Activated T-helper 2 cell treated with anti-CD3 and anti-CD28 coated beads, Interferon-gamma antibody, Interleukin-2, Interleukin-4, amounts not matched to agents 10 μg/mL and 5 μg/mL and 100 μg/mL, durations not matched to agents 14 hours and 24 hours and 36 hours (primary cell): ENCODE measurements around the gene DOK1. TPM values are rescaled to one million over a fixed set of nuclear protein-coding genes. Genes with fewer than 3 reads are reported as not detected.

ENCODE experiments used
- DNase-seq: peaks from one replicate; pipeline ENCODE4 v3.0.0; 2021; ENCODE audit warnings: low spot score
- H3K27ac Mint-ChIP-seq: one replicate; pipeline ENCODE4 v1.8.0; 2021; ENCODE audit warnings: mixed read lengths
- H3K27me3 Mint-ChIP-seq: one replicate; pipeline ENCODE4 v1.8.0; 2021; ENCODE audit warnings: low read depth, mixed read lengths
- H3K36me3 Mint-ChIP-seq: one replicate; pipeline ENCODE4 v1.8.0; 2021; ENCODE audit warnings: low read depth, mixed read lengths
- H3K4me1 Mint-ChIP-seq: one replicate; pipeline ENCODE4 v1.8.0; 2021; ENCODE audit warnings: low read depth, mixed read lengths
- H3K4me3 Mint-ChIP-seq: one replicate; pipeline ENCODE4 v1.8.0; 2021; ENCODE audit warnings: low read depth, mild to moderate bottlenecking, moderate library complexity, mixed read lengths
- H3K9me3 Mint-ChIP-seq: one replicate; pipeline ENCODE4 v1.8.0; 2021; ENCODE audit warnings: mixed read lengths
- intact Hi-C: fragments of 100-400 bp; cut with micrococcal nuclease; formaldehyde crosslinking; loops from one replicate; pipeline ENCODE4 v1.15.1; 2023
- total RNA-seq: library from RNA; stranded (reverse); gene quantifications from 2 replicates; pipeline ENCODE4 v1.2.3, GENCODE V29; 2022

Gene DOK1
- total RNA-seq, 1 donor from 2014 or later = 41.4 TPM

DNA sequence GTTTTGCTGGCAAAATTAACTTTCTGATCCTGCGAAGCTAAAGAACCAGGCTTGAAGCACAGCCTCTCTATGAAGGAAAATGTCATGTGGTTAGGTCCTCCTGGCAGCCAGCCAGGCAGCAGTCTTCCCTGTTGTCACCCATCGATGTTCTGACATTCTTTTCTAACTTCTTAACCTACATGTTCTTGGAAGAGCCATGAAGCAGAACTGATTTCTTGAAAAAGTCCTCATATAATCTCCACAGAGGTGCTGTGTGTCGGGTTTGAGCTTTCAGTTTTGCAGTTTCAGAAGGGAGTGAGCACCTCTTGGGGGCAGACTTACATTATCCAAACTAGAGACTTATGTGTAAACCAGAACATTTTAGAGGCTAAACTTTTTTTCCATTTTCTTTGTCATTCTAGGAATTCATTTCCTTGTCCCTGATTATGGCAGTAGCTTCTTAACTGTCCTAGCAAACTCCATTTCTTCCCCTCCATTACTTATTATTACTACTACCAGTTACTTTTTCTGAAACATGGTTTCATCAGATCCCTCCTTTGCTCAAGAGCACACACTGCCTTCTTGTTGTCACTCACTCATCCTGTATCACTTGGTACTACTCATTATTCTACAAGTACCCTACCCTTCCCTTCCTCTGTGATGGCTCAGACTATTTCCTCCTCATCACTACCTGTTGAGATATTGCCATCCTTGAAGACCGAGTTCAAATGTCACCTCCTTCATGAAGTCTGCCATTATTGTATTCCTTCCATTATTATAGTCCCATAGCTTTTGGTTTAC is 31.1 kb downstream of the DOK1 start:
- no peaks in the 10 kb centered on the region for H3K9me3 Mint-ChIP-seq
- peaks cover 8% of the 10 kb centered on the region for H3K27me3 Mint-ChIP-seq
- H3K4me3 Mint-ChIP-seq = peak overlapping the region; percentile 68
- intact Hi-C loops = loop anchor here (1.0 to 2.0 kb wide), 3 partner anchors 8 to 31 kb away; partner anchors contain the start of gene DOK1
- peak overlapping the region; percentile 68 for H3K27ac Mint-ChIP-seq
- peaks cover 35% of the 10 kb centered on the region for H3K4me1 Mint-ChIP-seq
- DNase-seq = no peak
- no peaks in the 10 kb centered on the region for H3K36me3 Mint-ChIP-seq

GRCh38 chr2:74587664-74588277 is 33.3 kb downstream of the DOK1 start:
- no peaks in the 10 kb centered on the region for H3K36me3 Mint-ChIP-seq
- peak overlapping the region; percentile 59 for H3K27ac Mint-ChIP-seq
- peaks cover 15% of the 10 kb centered on the region for H3K27me3 Mint-ChIP-seq
- peak; percentile 61 for DNase-seq
- no peaks in the 10 kb centered on the region for H3K9me3 Mint-ChIP-seq
- no peak overlapping the region for H3K4me3 Mint-ChIP-seq
- intact Hi-C loops = loop anchor here (1.0 kb wide), 2 partner anchors 58 to 104 kb away; partner anchors contain the start of genes AUP1, HTRA2 and TTC31
- H3K4me1 Mint-ChIP-seq = peaks cover 35% of the 10 kb centered on the region

DNA sequence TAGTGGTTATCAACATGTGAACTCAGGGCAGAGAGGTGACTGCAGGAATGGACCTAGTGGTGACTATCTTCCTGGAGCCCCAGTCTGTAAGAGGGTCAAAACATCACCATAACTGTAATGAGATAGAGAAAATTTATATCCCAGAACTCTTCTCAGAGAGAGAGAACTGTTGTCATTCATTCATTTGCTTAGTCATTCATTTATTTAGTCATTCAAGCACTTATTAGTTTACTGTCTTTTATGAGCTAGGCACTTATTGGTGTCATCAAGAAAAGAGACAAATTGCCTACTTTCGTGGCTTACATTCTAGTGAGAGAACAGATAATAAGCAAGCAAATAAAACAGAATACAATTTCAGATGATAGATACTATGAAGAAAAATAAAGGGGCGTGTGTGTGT is 34.1 kb downstream of the DOK1 start:
- H3K4me3 Mint-ChIP-seq = no peak overlapping the region
- peaks cover 18% of the 10 kb centered on the region for H3K27me3 Mint-ChIP-seq
- DNase-seq = no peak
- no peak overlapping the region for H3K27ac Mint-ChIP-seq
- no peaks in the 10 kb centered on the region for H3K9me3 Mint-ChIP-seq
- H3K4me1 Mint-ChIP-seq = peaks cover 32% of the 10 kb centered on the region
- intact Hi-C loops = no loop called here
- no peaks in the 10 kb centered on the region for H3K36me3 Mint-ChIP-seq

DNA sequence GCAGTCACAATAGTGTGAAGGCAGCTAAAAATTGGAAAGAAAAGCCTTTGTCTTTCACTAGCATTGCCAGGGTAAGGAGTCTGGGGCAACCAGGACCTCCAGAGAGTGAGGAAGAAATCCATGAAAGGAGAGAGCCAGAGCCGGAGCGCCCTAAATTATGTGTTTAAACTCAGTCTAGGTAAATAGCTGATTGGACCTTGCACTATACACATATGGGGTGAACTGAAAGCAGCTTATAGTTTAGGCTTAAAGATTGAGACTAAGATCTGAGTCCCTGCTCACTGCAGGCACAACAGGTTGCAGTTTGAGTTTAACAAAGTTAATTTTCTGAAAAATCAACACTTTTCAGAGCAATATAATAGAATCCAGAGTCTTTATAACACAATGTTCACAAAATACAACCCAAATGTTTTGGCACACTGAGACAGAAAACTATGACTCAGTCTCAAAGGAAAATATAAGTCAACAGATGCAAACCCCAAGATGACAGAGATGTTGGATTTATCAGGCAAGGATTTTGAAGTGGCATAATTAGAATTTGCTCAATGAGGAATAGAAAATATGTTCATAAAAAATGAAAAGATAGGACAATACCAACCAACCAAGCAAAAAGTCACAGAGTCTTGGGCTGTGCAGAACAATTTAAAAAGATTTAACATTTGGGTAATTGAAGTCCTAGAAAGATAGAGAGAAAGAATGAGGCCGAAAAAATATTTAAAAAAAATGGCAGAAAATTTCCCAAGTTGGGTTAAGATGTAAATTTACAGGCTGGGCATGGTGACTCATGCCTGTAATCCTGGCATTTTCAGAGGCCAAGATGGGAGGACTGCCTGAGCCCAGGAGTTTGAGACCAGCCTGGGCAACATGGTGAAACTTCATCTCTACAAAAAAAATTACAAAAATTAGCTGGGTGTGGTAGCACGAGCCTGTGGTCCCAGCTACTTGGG is 39.6 kb downstream of the DOK1 start:
- peaks cover 34% of the 10 kb centered on the region for H3K27me3 Mint-ChIP-seq
- H3K4me3 Mint-ChIP-seq = no peak overlapping the region
- no peak overlapping the region for H3K27ac Mint-ChIP-seq
- H3K9me3 Mint-ChIP-seq = no peaks in the 10 kb centered on the region
- DNase-seq = no peak
- peaks cover 10% of the 10 kb centered on the region for H3K4me1 Mint-ChIP-seq
- no peaks in the 10 kb centered on the region for H3K36me3 Mint-ChIP-seq
- intact Hi-C loops = no loop called here

GRCh38 chr2:74596584-74596983 is 42.1 kb downstream of the DOK1 start:
- peaks cover 10% of the 10 kb centered on the region for H3K4me1 Mint-ChIP-seq
- H3K27ac Mint-ChIP-seq = no peak overlapping the region
- no peaks in the 10 kb centered on the region for H3K9me3 Mint-ChIP-seq
- H3K4me3 Mint-ChIP-seq = no peak overlapping the region
- peaks cover 40% of the 10 kb centered on the region for H3K27me3 Mint-ChIP-seq
- H3K36me3 Mint-ChIP-seq = no peaks in the 10 kb centered on the region
- DNase-seq = no peak
- intact Hi-C loops = no loop called here

- intact Hi-C loops = no loop called here
- no peak overlapping the region for H3K27ac Mint-ChIP-seq
- no peaks in the 10 kb centered on the region for H3K9me3 Mint-ChIP-seq
- no peak for DNase-seq
- no peaks in the 10 kb centered on the region for H3K36me3 Mint-ChIP-seq
- peaks cover 44% of the 10 kb centered on the region for H3K27me3 Mint-ChIP-seq
- H3K4me1 Mint-ChIP-seq = peaks cover 11% of the 10 kb centered on the region
- H3K4me3 Mint-ChIP-seq = no peak overlapping the region
Measured at GRCh38 chr2:74597410-74597809, 42.9 kb downstream of the DOK1 start.

DNA sequence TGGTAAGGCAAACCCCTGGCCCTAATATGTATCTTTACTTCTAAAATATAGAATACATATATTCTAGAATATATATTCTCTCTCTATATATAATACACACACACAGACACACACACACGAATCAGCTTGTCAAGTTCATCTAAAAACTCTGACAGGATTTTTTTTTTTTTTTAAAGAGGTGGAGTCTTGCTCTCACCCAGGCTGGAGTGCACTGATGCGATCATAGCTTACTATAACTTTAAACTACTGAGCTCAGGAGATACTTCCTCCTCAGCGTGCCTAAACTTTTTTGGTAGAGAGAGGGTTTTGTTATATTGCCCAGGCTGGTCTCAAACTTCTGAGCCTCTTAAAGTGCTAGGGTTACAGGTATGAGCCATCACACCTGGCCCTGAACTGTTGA is 45.2 kb downstream of the DOK1 start:
- Mint-ChIP-seq H3K36me3 (no peaks in the 10 kb centered on the region), H3K27me3 (peaks cover 50% of the 10 kb centered on the region), H3K9me3 (no peaks in the 10 kb centered on the region), H3K4me3 (no peak overlapping the region), H3K27ac (no peak overlapping the region), H3K4me1 (peaks cover 15% of the 10 kb centered on the region)
- intact Hi-C loops = no loop called here
- no peak for DNase-seq

DNA sequence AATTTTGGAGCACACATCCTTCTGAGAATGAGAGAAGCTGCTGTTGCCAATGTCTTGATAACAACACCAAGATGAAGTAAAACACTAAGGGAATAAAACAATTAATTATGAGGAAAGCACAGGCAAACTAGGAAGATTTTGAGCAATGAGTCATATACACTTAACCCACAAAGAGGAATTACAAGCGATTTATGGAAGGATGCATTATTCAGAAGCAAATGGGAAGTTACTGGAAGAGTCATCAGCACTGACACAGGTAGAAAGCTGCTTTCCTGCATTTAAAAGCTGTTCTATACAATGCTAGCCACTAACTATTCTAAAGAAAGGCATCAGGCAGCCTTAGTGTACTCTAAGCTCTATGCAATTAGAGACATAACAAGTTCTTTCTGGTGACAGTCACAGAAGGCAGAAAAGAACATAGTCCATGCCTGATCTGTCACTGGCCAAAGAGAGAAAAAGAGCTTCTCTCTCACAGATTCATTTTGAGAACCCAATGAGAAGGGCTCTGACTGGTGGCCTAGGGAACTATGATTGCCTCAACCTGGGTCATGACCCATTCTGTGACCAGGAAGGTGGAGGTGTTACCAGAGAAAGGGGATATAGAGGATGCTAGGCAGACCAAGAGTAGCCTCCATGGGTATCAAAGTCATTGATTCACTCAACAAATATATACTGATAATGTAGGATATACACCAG is 48.2 kb downstream of the DOK1 start:
- Mint-ChIP-seq H3K36me3 (no peaks in the 10 kb centered on the region), H3K27me3 (peaks cover 40% of the 10 kb centered on the region), H3K27ac (no peak overlapping the region), H3K4me1 (peaks cover 15% of the 10 kb centered on the region), H3K4me3 (no peak overlapping the region), H3K9me3 (no peaks in the 10 kb centered on the region)
- intact Hi-C loops = no loop called here
- DNase-seq = no peak

DNA sequence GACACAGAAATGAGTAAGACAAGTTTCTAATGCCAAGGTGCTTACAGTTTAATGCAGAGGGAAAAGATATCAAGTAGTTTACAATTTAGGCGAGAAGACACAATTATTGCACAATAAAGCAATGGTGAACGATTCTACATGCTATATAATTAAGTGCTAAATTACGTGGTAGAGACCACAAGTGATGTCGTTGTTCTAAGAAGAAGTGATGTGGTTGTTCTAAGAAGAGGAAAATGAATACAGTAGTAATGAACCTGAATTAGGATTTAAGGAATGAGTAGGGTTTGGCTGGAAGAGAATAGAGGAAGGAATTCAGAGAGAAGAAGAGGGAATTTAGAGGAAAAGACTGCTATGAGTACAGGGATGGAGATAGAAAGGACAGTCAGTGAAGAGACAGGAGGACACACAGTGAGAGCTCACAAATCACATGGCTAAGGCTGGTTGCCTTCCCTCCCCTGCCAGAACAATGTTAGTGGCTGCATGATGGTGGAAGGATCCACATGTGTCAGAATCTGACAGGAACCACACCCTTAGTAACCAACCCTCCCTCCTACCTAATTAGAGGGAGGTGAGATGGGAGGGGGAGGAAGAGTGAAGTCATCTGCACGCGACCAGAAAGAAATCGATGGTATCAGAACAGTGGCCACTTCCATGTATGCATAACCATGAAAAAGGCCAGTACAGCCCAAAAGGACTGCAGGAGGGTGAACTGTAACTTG is 48.9 kb downstream of the DOK1 start:
- peaks cover 45% of the 10 kb centered on the region for H3K27me3 Mint-ChIP-seq
- no peak overlapping the region for H3K4me3 Mint-ChIP-seq
- peak overlapping the region; percentile 1 for H3K27ac Mint-ChIP-seq
- intact Hi-C loops = no loop called here
- H3K9me3 Mint-ChIP-seq = no peaks in the 10 kb centered on the region
- no peak for DNase-seq
- H3K4me1 Mint-ChIP-seq = peaks cover 15% of the 10 kb centered on the region
- no peaks in the 10 kb centered on the region for H3K36me3 Mint-ChIP-seq

DNA sequence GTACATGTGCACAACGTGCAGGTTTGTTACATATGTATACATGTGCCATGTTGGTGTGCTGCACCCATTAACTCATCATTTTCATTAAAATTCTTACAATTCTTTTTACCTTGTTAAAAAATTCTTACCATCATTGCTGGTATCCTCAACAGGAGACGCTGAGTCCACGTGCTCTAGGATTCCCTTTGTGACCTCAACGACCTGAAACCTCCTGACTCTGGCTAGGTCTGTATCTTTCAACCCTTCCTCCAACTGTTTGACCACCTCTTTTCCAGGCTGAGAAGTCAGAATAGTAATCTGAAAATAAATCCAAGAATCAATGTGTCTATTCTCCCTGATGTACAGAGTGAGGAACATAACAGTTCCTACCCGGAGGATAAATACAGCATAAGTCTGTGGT is 52.4 kb downstream of the DOK1 start:
- Mint-ChIP-seq H3K27me3 (peaks cover 49% of the 10 kb centered on the region), H3K27ac (no peak overlapping the region), H3K9me3 (no peaks in the 10 kb centered on the region), H3K36me3 (no peaks in the 10 kb centered on the region), H3K4me1 (peaks cover 15% of the 10 kb centered on the region), H3K4me3 (no peak overlapping the region)
- DNase-seq = no peak
- intact Hi-C loops = no loop called here
